HEK293 (cell line): ENCODE measurements around the gene STPG2.

ENCODE experiments used
- CTCF ChIP-seq: fragments of 450-650 bp; formaldehyde crosslinking; IDR thresholded peaks from 2 replicates; pipeline ENCODE4 v1.5.1; 2016; ENCODE audit warnings: missing biosample characterization, missing genetic modification characterization
- KLF1 ChIP-seq: fragments of 450-650 bp; formaldehyde crosslinking; IDR thresholded peaks from 2 replicates; pipeline ENCODE4 v1.5.1; 2016; ENCODE audit warnings: missing biosample characterization, missing genetic modification characterization
- ZBTB44 ChIP-seq: fragments of 450-650 bp; IDR thresholded peaks from 2 replicates; pipeline ENCODE4 v1.5.1; 2018; ENCODE audit warnings: missing biosample characterization, mild to moderate bottlenecking, missing genetic modification characterization
- ZBTB49 ChIP-seq: fragments of 450-650 bp; formaldehyde crosslinking; IDR thresholded peaks from 2 replicates; pipeline ENCODE4 v1.5.1; 2016; ENCODE audit warnings: missing biosample characterization, missing genetic modification characterization, low read depth
- ZNF174 ChIP-seq: fragments of 450-650 bp; formaldehyde crosslinking; IDR thresholded peaks from 2 replicates; pipeline ENCODE4 v1.5.0; 2017; ENCODE audit warnings: missing biosample characterization, mild to moderate bottlenecking, missing genetic modification characterization
- ZNF184 ChIP-seq: fragments of 450-650 bp; IDR thresholded peaks from 2 replicates; pipeline ENCODE4 v1.5.1; 2018; ENCODE audit warnings: missing biosample characterization, mild to moderate bottlenecking, missing genetic modification characterization
- ZNF19 ChIP-seq: fragments of 450-650 bp; formaldehyde crosslinking; IDR thresholded peaks from 2 replicates; pipeline ENCODE4; 2016; ENCODE audit warnings: missing biosample characterization, missing genetic modification characterization, low read depth
- ZNF239 ChIP-seq: fragments of 450-650 bp; formaldehyde crosslinking; IDR thresholded peaks from 2 replicates; pipeline ENCODE4 v1.5.1; 2016; ENCODE audit warnings: missing biosample characterization, missing genetic modification characterization
- ZNF311 ChIP-seq: fragments of 450-650 bp; formaldehyde crosslinking; IDR thresholded peaks from 2 replicates; pipeline ENCODE4 v1.5.1; 2017; ENCODE audit warnings: missing biosample characterization, missing genetic modification characterization, borderline replicate concordance
- ZNF488 ChIP-seq: fragments of 450-650 bp; formaldehyde crosslinking; IDR thresholded peaks from 2 replicates; pipeline ENCODE4 v1.5.1; 2016; ENCODE audit warnings: missing biosample characterization, missing genetic modification characterization
- ZSCAN18 ChIP-seq: fragments of 450-650 bp; formaldehyde crosslinking; IDR thresholded peaks from 2 replicates; pipeline ENCODE4 v1.5.1; 2016; ENCODE audit warnings: missing biosample characterization, missing genetic modification characterization
- TF ChIP-seq, protein P1 (sequence below): fragments of 450-650 bp; formaldehyde crosslinking; IDR thresholded peaks from 2 replicates; pipeline ENCODE4 v1.5.1; 2016; ENCODE audit warnings: missing biosample characterization, missing genetic modification characterization

DNA sequence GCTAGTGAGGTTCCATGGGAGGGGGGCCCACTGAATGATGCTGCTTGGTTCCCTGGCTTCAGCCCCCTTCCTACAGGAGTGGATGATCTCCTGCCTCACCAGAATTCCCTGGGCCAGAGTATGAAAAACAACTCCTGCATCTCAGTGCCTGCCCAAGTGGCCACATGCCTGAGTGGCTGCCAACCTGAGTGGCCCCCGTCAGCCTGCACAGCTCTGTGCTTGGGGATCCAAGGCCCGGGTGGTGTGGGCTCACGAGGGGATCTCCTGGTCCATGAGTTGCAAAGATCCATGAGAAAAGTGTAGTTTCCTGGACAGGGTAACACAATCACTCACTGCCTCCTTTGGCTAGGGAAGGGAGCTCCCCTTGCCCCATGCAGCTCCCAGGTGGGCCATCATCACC lies 17.1 kb downstream of the STPG2 start:
- TF ChIP-seq ZNF19 (no peak), ZNF174 (tag by site-specific recombination) (no peak), KLF1 (tag by site-specific recombination) (no peak), CTCF (tag by site-specific recombination) (no peak), ZNF488 (tag by site-specific recombination) (no peak), ZSCAN18 (tag by site-specific recombination) (no peak), ZBTB49 (tag by site-specific recombination) (no peak), ZNF311 (tag by site-specific recombination) (no peak), ZNF239 (tag by site-specific recombination) (no peak), ZNF184 (tag by site-specific recombination) (no peak), ZBTB44 (no peak)
- TF ChIP-seq, protein P1, sequence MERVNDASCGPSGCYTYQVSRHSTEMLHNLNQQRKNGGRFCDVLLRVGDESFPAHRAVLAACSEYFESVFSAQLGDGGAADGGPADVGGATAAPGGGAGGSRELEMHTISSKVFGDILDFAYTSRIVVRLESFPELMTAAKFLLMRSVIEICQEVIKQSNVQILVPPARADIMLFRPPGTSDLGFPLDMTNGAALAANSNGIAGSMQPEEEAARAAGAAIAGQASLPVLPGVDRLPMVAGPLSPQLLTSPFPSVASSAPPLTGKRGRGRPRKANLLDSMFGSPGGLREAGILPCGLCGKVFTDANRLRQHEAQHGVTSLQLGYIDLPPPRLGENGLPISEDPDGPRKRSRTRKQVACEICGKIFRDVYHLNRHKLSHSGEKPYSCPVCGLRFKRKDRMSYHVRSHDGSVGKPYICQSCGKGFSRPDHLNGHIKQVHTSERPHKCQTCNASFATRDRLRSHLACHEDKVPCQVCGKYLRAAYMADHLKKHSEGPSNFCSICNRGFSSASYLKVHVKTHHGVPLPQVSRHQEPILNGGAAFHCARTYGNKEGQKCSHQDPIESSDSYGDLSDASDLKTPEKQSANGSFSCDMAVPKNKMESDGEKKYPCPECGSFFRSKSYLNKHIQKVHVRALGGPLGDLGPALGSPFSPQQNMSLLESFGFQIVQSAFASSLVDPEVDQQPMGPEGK (tag by site-specific recombination): no peak
